ENCODE measurements around the gene TTR.

DNA sequence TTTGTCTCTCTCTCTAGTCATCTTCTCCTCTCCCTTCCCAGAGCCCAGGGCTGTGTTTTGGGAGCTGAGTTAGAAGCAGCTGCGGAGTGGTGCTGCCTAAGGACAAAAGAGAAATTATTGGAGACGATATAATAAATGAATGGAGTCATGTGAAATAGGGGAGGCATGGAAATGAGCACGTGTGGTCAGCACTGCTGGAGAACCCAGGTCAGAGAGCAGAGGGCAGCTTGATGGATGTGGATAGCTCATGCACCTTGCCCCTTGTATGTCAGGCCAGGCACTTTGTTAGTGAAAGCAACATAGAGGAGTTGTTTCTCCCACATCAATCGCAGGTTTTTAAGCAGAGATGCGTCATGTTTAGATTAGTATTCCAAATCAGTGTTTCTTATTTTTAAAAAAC is 15.7 kb downstream of the TTR start:
- no peak for TF ChIP-seq ZNF184 (CRISPR knock-in tag; IDR thresholded peaks at IDR 0.05)
- TF ChIP-seq RFX5 (IDR thresholded peaks at IDR 0.05; ENCODE audit: low read depth, low read length): no peak
- TF ChIP-seq EZH2 (IDR thresholded peaks at IDR 0.05; ENCODE audit: borderline replicate concordance, low read depth, low read length): no peak
- TF ChIP-seq, protein P1, sequence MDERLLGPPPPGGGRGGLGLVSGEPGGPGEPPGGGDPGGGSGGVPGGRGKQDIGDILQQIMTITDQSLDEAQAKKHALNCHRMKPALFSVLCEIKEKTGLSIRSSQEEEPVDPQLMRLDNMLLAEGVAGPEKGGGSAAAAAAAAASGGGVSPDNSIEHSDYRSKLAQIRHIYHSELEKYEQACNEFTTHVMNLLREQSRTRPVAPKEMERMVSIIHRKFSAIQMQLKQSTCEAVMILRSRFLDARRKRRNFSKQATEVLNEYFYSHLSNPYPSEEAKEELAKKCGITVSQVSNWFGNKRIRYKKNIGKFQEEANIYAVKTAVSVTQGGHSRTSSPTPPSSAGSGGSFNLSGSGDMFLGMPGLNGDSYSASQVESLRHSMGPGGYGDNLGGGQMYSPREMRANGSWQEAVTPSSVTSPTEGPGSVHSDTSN (CRISPR knock-in tag; IDR thresholded peaks at IDR 0.05; ENCODE audit: low read depth): no peak
- TF ChIP-seq, protein P1 (tag; conservative IDR thresholded peaks at IDR 0.05; ENCODE audit: low read depth): no peak
- no peak for TF ChIP-seq CTCF (IDR thresholded peaks at IDR 0.05 in 2 of 3, conservative IDR thresholded peaks at IDR 0.05 in 1 of 3; ENCODE audit: insufficient read depth in 2 of 3, low read depth in 1 of 3, low read length in 3 of 3)
